Activated T-cell treated with anti-CD3 and anti-CD28 coated beads, Interleukin-2, amount 50 U/mL, for 1 hour (primary cell): ENCODE data around the gene THSD4.

Source experiments
- DNase-seq: peaks from one replicate; pipeline ENCODE4 v3.0.0-alpha.2; 2020

Gene THSD4

DNA sequence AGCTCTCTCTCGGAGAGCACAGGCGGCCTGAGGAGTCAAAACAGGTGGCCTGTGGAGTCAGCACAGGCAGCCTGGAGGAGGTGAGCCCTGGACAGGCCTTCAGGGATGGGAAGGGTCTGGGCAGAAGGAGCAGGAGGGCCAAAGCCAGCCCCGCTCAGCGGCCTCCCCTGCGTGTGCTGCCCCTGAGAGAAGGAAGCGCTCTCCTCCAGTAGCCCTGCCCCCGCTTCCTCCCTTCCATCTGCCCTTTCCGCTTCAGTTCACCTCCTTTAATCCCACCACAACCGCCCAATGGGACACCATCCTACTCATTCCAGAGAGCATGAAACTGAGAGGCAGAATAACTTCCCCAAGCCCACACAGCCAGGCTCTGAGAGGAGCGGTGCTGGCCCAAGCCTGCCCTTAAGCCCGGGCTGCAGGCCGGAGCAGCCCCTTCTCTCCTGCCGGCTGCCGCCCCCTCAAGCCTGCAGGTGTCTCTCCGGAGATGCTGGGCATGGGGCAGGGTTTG is 691.9 kb downstream of the THSD4 start:
- DNase-seq: no peak

DNA sequence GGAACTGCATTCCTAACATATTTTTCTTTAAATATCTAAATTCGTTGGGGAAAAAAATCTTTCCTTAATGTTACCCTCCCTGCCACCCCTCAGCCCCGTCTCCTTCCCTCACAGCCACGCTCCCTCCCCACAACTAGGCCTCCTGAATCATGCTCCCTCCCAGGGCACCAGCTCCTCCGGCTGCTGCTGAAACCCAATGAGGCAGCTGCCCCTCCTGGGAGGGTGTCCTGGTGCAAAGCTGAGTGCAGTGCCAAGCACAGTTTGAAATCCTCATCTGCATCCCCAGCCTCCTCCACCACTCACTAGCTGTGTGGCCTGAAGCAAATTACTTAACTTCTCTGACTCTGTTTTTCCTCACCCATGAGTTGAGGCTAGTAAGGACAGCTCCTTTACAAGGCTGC is 692.4 kb downstream of the THSD4 start:
- DNase-seq: no peak

DNA sequence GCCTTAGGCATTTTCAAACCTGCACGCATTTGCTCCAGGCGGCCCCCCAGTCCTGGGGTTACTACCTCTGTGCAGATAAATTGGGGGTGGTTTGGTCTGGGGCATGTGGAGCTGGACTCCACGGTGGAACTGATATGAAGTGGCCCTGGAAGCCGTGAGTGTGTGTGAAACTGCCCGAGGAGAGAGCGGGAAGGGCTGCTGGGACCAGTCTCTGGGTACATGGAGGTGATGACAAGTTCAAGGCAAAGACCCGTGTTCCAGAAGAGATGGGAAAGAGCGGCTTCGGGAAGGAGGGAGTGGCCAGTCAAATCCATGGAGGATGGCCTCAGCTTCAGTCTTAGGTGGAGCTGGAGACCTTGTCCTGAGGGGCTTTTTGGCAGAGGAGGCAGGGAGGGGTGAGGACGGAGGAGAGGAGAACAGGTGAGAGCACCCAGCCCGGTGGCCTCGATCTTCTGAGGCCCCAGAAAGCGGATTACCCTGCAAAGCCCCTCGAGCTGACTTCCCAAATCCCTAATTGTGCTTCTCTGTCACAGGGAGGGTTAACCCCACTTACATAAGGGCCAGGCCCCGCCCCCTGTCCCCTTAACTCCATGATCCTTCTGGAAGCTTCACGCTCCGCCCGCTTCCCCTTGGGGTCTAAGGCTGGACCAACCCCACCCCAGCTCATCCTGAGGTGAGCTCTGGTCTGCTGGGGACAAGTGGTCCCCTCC is 693.2 kb downstream of the THSD4 start:
- DNase-seq: no peak

DNA sequence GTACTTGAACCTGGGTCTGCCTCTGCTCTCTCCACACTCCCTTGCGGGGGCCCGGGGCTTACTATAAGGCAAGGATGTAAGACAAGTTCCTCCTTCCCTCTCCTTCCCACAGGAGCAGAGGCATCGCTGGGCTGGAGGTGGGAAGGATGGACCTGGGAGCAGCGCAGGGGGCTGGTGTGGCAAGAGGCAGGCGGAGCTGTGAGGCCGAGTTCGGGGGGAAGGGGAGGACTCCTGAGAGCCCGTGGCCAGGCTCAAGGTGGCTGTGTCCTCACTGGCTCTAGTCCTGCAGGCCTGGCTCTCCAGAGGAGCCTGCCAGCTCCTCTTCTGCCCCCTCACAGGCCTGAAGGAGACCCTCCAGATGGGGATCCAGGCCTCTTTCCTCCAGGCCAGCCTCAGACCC is 694.1 kb downstream of the THSD4 start:
- no peak for DNase-seq

DNA sequence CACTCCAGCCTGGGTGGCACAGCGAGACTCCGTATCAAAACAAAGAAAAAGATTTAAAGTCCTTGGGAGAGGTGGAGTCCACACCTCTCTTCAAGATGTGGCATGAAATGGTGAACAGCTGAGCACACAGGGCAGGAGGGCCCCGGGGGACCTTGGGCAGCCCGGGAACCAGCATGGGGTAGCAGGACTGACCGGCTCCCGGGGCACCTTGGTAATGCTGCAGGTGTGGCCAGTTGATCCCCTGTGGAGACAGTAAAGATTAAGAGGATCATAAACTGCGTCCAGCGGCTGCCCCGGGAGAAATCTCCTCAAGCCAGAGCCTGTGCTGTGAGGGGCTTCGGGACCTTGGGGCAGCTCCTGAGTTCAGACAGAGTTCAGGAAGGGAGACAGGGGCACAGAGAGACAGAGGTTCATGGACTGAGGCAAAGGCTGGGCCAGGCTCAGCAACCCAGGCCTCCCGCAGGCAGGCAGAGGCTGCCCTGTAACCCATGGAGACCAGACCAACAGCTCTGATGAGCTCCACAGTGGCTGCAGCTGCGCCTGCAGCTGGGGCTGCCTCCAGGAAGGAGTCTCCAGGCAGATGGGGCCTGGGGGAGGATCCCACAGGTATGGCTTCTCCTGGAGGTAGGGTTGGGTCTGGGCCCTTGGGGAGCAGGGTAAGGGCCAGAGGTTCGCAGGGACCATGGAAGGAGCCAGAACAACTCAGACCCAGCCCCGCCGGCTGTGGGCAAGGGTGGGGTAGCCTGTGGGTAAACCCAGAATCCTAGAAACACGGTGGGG is 695.2 kb downstream of the THSD4 start, which contains the start of gene NR2E3:
Gene NR2E3, plus strand, starts transcription at position 299 of the 780 bp plus-strand sequence. Its CDS starts 190 bp downstream, at position 489.
- DNase-seq: no peak

DNA sequence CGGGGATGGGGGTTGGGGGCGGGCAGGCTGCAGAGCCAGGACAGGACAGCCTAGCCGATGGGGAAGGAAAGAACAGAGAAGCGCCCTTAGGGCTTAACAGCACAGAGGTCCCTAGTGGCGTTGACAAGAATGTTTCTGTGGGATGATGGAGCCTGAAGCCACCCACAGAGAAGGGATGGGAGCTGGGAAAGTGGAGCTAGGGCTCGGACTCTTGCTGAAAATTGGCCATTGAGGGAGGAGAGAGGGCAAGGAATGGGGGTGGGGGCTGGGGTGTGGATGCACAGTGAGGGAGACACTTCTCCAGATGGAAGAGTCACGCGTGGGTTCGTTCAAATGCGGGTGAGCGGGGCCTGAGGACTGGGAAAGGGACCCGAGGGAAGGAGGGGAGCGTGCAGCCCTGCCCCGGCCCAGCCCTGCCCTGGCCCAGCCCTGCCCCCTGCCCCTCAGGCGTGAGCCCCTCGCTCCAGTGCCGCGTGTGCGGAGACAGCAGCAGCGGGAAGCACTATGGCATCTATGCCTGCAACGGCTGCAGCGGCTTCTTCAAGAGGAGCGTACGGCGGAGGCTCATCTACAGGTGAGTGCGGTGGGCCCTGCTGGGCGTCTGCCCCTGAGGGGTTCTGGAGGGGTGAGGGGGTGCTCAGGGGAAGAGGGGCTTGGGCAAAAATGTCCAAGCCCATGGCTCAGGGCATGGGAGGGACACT is 695.9 kb downstream of the THSD4 start:
- DNase-seq: no peak

DNA sequence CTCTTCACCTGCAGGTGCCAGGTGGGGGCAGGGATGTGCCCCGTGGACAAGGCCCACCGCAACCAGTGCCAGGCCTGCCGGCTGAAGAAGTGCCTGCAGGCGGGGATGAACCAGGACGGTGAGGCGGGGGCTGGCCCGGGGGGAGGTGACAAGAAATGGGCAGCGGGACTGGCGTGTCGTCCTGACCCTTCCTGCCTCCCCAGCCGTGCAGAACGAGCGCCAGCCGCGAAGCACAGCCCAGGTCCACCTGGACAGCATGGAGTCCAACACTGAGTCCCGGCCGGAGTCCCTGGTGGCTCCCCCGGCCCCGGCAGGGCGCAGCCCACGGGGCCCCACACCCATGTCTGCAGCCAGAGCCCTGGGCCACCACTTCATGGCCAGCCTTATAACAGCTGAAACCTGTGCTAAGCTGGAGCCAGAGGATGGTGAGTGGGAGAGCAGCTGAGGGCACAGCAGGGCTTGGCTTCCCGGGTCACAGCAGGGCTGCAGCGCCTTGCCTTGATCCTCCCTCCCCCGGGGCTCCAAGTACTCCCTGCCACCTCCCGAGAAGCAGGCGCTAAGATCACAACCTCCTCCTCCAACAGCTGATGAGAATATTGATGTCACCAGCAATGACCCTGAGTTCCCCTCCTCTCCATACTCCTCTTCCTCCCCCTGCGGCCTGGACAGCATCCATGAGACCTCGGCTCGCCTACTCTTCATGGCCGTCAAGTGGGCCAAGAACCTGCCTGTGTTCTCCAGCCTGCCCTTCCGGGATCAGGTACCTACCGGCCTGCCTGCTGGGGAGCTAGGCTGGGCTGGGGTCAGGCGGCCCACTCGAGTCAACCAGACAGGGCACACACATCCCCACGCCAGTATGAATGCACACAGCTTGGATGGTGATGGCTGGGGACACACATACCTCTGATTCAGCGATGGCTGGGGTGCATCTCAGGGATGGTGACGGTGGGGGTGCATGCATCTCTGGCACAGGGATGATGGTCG is 696.8 kb downstream of the THSD4 start:
- DNase-seq: no peak

DNA sequence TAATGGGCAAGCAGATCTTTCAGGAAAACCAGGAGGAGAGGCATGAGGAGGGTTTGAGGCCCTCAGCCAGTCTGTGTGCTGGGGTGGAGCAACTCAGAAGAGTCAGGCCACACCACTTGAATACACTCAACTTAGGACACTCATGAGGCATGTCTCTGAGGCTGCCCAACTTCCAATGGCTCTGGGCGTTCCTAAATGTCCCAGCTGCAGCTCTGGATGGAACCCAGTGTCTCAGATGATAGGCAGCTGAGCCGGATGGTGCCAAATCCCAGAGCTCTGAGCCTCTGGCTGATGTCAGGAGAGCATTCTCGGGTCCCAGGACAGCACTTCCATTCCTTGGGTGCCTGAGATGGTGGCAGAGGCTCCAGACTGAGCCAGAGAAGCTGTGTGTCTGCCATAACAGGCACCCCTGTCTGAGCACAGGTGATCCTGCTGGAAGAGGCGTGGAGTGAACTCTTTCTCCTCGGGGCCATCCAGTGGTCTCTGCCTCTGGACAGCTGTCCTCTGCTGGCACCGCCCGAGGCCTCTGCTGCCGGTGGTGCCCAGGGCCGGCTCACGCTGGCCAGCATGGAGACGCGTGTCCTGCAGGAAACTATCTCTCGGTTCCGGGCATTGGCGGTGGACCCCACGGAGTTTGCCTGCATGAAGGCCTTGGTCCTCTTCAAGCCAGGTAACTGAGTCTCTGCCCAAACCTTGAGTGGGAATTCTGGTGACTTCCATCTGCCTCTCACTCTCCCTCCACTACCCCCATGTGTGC is 697.9 kb downstream of the THSD4 start:
- DNase-seq: no peak

DNA sequence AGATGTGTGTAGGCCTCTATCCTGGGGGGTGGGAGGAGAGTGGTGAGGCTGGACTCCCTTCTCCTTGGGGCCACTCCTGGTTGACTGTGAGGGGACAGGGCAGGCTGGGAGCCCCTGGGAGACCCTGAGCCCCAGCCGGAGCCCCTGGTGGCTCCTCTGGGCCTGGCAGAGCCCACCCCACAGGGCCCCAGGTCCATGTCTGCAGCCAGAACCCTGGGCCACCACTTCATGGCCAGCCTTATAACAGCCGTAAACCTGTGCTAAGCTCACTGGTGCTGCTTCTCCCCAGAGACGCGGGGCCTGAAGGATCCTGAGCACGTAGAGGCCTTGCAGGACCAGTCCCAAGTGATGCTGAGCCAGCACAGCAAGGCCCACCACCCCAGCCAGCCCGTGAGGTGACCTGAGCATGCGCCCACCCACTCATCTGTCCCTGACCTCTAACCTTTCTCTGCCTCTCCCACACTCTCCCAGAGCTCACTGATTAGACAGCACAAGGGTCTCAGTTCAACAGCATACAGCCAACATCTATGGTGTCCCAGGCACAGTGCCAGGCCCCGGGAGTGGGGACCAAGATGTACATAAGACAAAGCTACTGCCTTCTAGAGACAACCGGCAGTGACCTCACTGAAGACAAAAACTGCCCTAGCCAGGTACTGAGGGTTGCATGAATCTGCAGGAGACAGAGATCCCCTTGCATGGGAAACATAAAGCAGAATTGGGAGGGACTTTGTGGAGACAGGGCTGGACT is 698.6 kb downstream of the THSD4 start:
- DNase-seq: no peak

DNA sequence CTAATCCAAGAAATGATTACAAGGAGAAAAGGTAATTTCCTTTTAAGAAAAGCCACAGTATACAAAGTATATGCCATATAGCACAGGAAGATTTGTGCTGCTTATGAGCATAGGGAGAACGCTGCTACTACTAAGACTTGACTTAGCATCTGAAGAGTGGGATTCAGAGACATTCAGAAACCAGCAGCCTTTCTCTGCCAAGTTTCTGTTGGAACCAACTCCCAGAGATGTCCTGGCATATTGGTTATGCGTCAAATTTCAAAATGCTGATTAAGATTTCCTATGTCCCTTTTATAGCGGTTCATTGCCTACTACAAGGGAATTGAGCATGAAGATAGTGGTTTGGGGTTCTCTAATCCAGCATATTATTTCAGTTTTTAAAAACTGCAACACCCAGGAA is 700.0 kb downstream of the THSD4 start:
- no peak for DNase-seq

DNA sequence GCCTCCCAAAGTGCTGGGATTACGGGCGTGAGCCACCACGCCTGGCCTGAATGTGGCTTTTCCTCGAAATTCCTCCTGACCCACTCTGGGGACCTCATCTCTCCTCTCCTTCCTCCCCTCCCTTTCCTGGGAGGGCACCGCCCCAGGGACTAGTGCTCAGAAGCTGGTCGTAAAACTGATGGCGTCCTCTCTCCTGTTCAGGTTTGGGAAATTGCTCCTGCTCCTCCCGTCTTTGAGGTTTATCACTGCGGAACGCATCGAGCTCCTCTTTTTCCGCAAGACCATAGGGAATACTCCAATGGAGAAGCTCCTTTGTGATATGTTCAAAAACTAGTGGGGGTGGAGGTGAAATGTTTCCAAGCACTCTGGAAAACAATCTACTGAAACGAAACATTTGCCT is 702.1 kb downstream of the THSD4 start:
- no peak for DNase-seq

DNA sequence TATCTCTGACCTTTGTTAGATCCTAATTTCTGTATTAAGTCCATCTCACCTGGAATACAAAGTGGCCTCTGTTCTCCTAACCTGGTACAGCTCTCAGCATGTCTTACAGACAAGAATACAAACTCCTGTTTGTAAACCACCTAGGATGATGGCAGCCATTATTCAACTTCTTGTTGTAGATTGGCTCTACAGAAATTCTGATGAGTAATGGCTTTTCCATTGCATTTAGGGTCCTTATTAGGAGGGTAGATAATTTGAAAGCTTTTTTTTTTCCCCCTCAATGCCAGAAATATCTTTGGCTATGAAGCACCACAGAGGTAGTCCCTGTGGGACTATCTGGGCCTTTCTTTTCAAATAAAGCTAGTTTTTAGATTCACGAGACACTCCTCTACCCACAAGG is 704.9 kb downstream of the THSD4 start:
- DNase-seq: no peak

DNA sequence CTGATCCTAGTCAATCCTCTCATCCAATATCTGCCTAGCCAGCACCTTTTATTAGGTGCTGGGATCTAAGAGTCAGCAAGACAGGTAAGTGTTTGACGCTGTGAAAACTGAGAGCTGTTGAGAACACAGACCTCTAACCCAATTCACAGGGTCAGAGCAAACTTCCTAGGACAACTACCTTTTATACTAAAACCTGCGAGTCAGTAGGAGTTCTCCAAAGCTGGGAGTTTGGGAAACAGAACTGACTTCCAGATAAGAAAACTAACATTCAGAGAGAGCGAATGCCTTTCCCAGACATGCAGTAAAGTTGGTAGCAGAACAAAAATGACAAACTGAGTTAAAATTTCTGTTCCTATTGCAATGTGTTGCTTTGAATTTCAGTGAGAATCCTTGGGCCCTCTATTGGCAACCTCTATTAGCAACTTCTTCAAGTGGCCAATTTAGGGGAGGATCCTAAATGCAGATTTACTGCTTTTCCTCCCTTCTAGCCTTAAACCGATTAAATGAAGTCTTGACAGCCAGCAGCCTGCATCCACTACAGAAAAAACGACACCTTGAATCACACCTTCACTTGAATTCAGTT is 706.4 kb downstream of the THSD4 start:
- no peak for DNase-seq

DNA sequence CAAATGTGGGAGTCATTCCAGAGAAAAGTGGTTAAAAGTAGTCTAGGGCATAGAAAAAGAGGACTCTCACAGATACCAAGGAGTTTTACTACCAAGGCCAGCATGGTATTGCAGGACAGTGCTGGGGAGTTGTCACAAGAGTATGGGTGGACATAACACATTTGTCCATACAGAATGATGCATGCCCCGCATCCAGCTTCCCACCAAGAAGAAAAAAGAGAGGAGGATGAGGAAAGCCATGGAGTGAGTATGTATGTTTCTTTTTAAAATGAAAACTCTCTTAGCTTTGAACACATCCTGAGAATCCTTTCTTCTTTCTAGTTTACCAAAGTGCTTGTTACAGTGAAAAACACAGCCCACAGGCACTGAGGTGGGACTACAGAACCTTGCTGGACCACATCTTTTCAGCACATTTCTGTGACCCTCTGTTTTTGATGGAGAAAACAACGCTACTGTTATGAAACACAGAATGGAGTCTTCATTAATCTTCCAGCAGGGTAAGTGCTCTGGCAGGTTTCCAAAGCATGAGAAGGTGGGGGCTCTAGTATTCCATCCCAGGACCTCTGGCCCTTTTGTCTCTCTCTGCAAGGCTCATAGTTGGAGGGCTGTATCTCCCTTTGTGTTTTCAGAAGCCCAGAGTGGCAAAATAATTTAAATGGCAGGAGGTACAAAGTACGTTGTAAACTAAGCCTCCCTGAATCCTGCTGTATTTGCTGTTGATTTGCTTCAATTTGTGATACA is 707.8 kb downstream of the THSD4 start:
- DNase-seq: no peak

DNA sequence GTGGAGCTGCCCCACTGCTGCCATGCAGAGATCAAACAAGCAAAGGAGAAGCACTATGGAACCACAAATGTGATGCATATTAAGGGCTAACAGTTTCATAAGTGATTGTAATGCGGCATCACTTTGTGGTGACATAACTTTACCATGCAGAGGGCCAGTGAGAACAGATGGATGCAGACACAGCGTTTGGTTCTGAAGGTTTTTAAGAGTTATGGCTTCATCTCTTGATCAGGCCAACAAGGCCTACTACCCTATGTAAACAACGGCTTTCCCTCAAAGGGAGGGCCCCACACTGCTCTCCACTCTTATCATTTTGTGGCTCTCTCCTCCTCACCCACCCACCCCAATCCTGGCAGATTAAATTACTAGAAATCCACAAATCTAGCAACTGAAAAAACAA is 708.5 kb downstream of the THSD4 start:
- no peak for DNase-seq

DNA sequence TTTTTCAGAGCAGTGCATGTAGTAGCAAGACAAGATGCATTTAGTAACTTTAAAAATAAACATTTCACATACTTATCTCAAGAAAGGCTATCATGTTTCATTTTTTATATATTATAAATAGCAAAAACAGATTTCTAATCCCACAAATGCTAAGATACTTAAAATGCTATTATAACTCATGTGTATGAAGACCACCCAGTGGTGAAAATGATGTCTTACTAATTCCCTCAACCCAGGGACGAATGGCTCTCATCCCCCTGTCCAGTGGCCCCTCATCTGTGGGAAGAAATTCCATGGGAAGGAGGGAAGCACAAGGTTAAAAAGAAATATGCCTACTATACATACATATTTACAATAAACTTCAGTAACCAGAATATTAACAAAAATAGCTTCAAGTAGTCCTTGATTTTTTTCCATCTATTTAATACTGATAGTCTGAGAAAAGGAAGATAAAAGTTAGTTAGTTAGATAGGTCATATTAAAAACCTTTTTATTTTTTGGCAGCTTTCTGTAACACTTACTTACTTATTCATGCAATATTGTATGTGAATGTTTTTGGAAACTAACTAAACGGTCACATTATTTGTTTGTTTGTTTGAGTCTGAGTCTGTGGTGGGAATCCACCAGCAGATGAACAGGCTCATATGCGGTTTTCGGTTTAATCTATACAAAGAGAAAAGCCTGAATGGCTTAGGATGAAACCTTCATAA is 709.9 kb downstream of the THSD4 start:
- DNase-seq: no peak

DNA sequence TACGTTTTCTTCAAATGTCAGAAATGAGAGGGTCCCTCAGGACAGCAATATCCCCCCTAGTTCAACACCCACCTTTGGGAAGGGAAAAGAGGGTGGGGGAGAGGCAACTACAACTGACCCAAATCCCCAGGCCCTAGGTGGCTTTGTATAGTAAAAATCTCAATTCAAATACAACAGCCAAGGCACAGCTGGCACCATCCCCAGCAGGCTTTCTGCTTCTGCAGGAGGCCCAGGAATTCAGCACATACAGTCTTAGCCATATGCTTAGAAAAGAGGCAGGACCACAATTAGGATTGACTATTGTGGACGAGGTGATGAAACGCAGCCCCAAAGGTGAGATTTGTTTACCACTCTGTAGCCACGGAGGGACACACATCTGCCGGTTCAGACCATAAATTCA is 710.9 kb downstream of the THSD4 start:
- DNase-seq: no peak

DNA sequence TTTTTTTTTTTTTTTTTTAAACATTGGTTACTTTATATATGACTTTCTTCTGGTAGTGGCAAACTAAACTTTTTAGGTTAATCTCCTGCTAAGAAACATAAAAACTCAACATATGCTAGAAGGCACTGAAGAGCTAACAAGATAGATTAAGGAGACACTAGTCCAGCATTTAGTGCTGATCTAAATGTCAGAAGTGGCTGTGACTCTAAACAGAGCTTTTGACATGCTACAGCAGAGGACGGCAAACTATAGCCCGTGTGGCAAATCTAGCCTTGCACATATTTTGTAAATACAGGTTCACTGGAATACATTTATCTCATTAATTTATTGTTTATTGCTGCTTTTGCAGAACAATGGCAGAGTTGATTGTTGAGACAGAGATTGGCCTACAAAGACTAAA is 715.7 kb downstream of the THSD4 start:
- no peak for DNase-seq
